NOMO-1 treated with dmso at 0.1 percent for 144 hours (cell line): ENCODE data around the gene TMEM117.
"Not testable (repeated sequence)": the region's sequence is repeated elsewhere in the genome, so short reads cannot be mapped to it uniquely, and the experiment has no call there.

Source experiments
- DNase-seq: peaks from one replicate; lab custom pipeline; 2025; ENCODE audit not compliant: unreplicated experiment; lab: John Stamatoyannopoulos, UW

The TMEM117 gene

DNA sequence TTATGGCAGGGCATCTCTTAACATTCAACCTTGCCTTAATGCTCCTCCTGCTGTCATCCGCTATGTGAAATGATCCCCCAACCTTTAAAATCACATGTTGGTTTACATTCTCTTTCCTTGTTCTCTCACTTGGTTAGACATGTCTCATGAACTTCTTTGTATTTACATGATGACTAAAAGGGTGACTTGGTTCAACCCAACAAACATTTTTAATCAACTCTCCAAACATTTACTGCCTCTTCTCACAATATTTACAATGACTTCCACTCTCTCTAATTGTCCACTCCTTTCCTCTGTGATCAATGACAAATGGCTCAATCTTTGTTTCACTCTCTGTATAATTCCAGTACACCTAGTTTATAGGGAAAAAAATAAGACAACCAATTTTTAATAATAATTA lies 534.1 kb downstream of the TMEM117 start:
- no peak for DNase-seq

DNA sequence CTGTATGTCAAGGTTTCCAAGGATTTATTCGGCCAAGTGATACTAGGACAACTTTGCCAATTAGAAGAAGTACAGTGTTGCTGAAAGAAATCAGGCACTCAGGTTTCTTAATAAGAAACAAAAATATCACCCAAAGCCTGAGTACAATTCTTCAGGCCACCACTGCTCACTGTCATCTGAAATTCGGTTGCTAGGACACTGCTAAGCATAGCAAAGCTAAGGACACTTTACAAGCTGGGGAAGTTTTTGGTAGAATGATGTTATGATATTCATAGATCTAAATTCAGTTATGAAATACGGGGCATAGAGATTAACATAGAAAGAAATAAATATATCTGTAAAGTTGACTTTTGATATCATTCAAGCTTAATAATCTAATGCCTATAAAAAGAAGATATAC lies 535.1 kb downstream of the TMEM117 start:
- DNase-seq: no peak

GRCh38 chr12:44372259-44372658 lies 536.4 kb downstream of the TMEM117 start:
- DNase-seq: no peak

DNA sequence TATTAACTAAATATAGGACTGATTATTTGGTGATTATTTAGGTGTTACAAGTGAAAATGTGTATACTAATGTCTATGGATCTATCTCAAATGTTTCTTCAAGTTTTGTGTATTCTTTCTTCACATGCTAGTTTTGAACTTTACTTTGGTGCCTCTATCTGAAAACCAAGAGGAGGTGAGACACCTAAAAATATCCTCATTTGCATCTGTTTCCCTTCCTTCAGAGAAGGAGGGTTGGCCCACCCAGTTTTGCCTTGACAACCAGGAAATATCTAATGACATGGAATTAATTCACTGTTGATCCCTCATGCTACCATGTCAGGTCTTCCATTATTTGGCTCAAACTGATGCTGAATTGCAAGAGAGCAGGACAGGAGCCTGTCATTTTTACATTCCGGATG lies 539.8 kb downstream of the TMEM117 start:
- DNase-seq: no peak

GRCh38 chr12:44377443-44378187 lies 541.7 kb downstream of the TMEM117 start:
- no peak for DNase-seq

DNA sequence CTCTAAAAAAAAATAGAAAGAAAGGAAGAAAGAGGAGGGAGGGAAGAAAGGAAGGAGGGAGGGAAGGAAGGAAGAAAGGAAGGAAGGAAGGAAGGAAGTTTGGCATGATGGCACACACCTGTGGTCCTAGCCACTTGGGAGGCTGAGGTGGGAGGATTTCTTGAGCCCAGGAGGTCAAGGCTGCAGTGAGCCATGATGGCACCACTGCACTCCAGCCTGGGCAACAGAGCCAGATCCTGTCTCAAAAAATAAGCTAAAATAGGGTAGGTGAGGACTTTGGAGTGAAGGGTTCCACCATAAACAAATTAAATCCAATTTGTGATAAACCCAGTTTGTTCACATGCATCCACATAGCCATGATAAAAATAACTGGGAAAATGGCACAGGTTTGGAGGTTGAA lies 543.2 kb downstream of the TMEM117 start:
- not testable (repeated sequence) for DNase-seq

- DNase-seq: no peak
These were observed 544.0 kb downstream of the TMEM117 start for GRCh38 chr12:44379831-44380230.

- DNase-seq: no peak
These were observed 545.0 kb downstream of the TMEM117 start for GRCh38 chr12:44380861-44381260.

- DNase-seq: no peak
These were observed 545.5 kb downstream of the TMEM117 start for GRCh38 chr12:44381341-44381740.

- no peak for DNase-seq
These were observed 548.3 kb downstream of the TMEM117 start for GRCh38 chr12:44384136-44384535.

- DNase-seq: no peak
These were observed 550.1 kb downstream of the TMEM117 start for GRCh38 chr12:44385964-44386363.

DNA sequence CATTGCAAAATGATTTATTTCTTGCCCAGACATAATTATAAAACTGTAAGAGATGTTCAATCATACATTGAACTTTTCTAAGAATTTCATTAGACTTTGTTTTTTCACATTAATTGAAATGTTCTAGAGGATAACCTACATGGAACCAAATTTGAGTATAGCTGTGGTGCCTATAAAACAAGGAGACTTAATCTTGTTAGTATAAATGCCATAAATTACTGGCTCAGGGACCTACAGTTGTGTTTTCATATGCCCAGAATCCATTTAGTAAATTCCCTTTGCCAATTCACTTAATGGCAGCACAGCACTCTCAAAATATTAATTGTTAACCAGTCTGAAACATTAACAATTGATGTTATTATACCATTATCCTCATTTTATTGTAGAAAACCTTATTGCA lies 551.7 kb downstream of the TMEM117 start:
- no peak for DNase-seq

- DNase-seq: no peak
These were observed 553.2 kb downstream of the TMEM117 start for GRCh38 chr12:44389038-44389437.

DNA sequence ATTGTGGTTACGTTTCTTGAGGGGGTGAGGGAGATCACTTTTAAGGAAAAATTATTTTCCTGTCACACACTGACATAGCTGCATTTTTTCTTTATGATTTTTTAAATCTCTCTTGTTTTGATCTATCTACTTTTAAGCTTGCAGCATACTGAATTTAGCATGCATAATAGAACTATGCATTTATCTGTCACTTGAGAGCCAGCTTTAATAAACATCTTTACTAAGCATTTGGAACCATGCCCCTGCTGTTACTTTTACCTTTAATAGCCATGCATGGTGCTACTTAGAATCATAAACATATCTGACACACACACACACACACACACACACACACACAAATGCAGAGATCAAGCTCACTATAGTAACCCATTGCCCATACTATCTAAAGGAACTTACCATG lies 554.0 kb downstream of the TMEM117 start:
- DNase-seq: no peak

DNA sequence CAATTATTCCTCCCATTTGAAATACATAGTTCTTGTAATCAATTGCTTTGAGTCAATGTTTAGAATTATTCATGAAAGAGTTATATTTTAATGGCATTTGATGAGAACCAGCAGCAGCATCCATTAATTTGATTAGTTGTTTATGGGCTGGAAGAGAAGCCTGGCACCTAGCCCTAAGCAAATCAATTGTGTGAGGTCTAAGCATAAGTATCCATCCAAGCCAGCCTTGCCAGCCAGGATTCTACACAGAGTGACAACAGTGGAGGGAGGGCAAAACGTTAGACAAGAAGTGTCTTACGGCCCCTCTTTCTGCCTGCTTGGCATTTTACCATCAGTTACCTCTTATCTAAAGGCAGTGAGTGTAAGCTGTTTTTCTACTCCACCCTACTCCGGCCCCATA lies 561.8 kb downstream of the TMEM117 start:
- no peak for DNase-seq

DNA sequence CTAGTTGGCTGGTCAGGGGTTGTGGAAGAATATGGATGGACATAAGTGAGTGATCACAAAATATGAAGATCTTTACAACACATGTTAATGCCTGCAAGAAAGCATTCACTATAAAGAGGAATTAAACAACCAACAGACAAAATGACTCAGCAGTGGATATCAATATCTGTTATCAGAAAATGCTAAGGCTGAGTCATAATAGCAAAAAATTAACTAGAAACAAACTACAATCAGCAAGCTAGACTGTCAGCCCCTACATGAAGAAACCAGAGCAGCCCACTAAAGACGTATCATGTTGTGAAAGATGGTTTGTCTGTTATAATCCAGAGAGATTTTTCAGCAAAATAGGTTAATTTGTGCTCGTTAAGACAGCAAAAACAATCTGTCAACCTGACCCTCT lies 567.3 kb downstream of the TMEM117 start:
- no peak for DNase-seq

- no peak for DNase-seq
These were observed 569.4 kb downstream of the TMEM117 start for GRCh38 chr12:44405297-44405696.

DNA sequence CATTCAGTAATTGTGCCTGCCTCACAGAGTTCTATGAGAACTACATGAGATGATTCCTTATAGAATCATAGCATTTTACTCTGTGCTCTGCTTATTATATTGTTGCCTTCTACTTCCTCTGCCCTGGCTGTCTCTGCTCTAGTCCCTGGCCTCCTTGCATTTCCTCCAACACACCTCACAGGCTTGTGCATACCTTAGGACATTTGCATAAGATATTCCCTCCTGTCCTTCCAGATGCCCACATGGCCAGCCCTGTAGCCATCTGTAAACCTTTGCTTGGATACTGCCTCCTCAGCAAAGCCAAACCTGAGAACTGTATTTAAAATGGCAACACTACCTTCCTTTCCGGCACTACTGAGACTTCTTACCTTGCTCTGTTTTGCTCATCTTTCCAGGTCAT lies 586.7 kb downstream of the TMEM117 start:
- DNase-seq: no peak

GRCh38 chr12:44428825-44429224 lies 592.9 kb downstream of the TMEM117 start:
- no peak for DNase-seq

DNA sequence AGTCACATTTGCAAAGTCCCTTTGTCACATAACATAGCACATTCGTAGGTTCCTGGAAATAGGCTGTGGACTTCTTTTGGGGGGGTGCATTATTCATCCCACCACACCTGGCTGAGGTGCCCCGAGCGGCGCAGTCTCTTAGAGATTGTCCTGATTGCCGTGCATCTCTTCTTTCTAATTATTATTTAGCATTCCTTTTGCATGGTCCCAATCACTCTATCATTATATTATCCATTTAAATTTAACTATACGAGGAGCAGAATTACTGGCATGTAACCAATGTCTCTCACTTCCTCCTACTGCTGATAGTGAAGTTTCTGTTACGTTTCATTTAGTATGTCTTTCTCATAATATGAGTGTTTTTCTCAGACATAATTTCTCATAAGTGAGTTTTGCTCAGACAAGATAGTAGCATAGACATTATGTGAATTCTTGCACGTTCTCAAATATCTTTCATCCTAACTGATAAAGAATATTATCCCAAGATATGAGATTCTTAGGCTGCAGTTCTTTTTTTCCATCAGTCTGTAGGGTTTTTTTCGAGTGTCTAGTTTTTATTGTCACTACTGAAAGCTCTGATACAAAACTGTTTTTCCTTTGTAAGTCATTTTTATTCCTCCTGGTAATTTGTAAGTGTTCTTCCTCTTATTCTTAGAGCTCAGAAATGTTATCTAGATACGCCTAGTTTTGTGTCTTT lies 595.9 kb downstream of the TMEM117 start:
- DNase-seq: no peak

DNA sequence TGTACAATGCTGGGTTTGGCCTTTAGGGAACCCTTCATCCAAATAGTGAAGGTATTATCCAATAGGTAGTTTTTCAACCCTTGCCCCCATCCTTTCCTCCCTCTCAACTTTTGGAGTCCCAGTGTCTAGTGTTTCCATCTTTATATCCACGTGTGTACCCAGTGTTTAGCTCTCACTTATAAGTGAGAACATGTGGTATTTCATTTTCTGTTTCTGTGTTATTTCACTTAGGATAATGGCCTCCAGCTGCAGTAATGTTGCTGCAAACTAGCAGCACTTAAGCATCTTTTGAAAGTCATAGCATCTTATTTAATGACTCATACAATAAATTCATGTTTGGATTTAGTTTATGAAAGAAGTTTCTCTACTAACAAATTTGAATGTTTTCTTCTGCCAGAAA lies 597.8 kb downstream of the TMEM117 start:
- DNase-seq: no peak

GRCh38 chr12:44436756-44437155 lies 600.9 kb downstream of the TMEM117 start:
- no peak for DNase-seq
